Naive B cell (primary cell): ENCODE measurements around the gene NKX6-2. TPM values are rescaled to one million over a fixed set of nuclear protein-coding genes. Genes with fewer than 3 reads are reported as not detected.

ENCODE experiments used
- ATAC-seq, 2 donors: fragments of 150-1000 bp; cut with Tn5 transposase; 2 replicates each; pipeline ENCODE4 v1.10.0; 2021; ENCODE audit warnings: low read depth in 2 of 2, mild to moderate bottlenecking in 2 of 2, moderate library complexity in 2 of 2
- DNase-seq: peaks from one replicate; pipeline ENCODE4 v3.0.0; 2022
- H3K27ac Mint-ChIP-seq, 6 donors: one replicate each; pipeline ENCODE4 v1.8.0; 2020 to 2022; ENCODE audit warnings: mild to moderate bottlenecking in 6 of 6, mixed read lengths in 6 of 6, moderate library complexity in 5 of 6, inconsistent platforms in 2 of 6
- H3K27me3 Mint-ChIP-seq, 3 donors: one replicate each; pipeline ENCODE4 v1.8.0; 2021 to 2022; ENCODE audit warnings: mixed read lengths in 3 of 3, mild to moderate bottlenecking in 1 of 3
- H3K36me3 Mint-ChIP-seq, 2 donors: one replicate each; pipeline ENCODE4 v1.8.0; 2020 to 2022; ENCODE audit warnings: mixed read lengths in 2 of 2, inconsistent platforms in 1 of 2, mild to moderate bottlenecking in 1 of 2
- H3K4me1 Mint-ChIP-seq, 3 donors: one replicate each; pipeline ENCODE4 v1.8.0; 2020 to 2022; ENCODE audit warnings: mixed read lengths in 3 of 3, inconsistent platforms in 1 of 3, mild to moderate bottlenecking in 1 of 3, moderate library complexity in 1 of 3
- H3K4me3 Mint-ChIP-seq, 8 donors: one replicate each; pipeline ENCODE4 v1.8.0; 2020 to 2022; ENCODE audit warnings: mild to moderate bottlenecking in 8 of 8, mixed read lengths in 8 of 8, moderate library complexity in 8 of 8, inconsistent platforms in 2 of 8
- H3K9me3 Mint-ChIP-seq, 7 donors: one replicate each; pipeline ENCODE4 v1.8.0; 2020 to 2022; ENCODE audit warnings: mixed read lengths in 7 of 7, mild to moderate bottlenecking in 5 of 7, inconsistent platforms in 2 of 7, moderate library complexity in 1 of 7
- polyA plus RNA-seq, 6 donors: library from polyadenylated mRNA; unstranded; fragments of 300-500 nt; fragmentation: Illumina TruSeq; gene quantifications; one replicate each; pipeline ENCODE4 v1.2.3, GENCODE V29; 2021; ENCODE audit warnings: low read depth in 6 of 6

Gene NKX6-2
- polyA plus RNA-seq, 6 donors from 2014 or later, result 1.6 TPM; not detected in 4

GRCh38 chr10:132788831-132789219 lies 2.9 kb upstream of the NKX6-2 start:
- ATAC-seq, result no peak
- no peaks in the 10 kb centered on the region for H3K36me3 Mint-ChIP-seq
- H3K4me3 Mint-ChIP-seq, result no peak overlapping the region
- no peak overlapping the region for H3K27ac Mint-ChIP-seq
- H3K27me3 Mint-ChIP-seq, result peaks cover 0 to 31% (median under 1%) of the 10 kb centered on the region in 3 donors
- H3K9me3 Mint-ChIP-seq, result no peaks in the 10 kb centered on the region
- H3K4me1 Mint-ChIP-seq, result peaks cover 0 to under 1% (median 0%) of the 10 kb centered on the region in 3 donors
- DNase-seq, result no peak

DNA sequence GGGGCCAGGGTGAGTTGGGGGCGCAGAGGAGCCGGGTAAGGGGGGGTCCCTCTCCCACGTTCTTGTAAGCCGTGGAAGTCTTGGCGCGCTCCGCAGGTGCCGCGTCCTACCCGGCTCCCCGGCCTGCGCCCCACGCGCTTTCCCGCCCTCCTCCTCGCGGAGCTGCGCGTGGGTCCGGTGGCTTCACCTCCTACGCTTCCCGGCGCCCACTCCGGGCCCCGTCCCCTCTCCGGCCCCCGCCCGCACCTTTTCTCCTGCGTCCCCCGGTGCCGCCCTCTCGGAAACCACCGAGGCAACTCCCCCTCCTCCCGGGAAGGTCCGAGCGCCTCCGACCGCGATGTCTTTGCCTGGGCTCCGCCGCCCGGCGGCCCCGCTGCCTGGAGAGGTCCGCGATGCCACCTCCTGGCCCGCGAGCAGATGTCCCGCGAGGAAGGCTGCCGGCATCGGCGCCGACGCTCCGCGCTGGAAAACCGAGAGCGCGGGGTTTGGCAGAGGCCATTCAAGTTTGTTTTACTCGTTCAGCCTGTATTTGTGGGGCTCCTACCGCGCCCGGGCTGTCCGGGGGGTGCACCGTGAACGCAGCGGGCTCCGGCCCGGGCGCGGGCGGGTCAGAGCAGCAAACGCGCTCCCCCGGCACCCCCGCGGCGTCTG lies 2.4 kb upstream of the NKX6-2 start:
- H3K27me3 Mint-ChIP-seq, result peaks cover 0 to 34% (median 4%) of the 10 kb centered on the region in 3 donors
- DNase-seq, result no peak
- no peak for ATAC-seq
- peaks cover 1 to 2% of the 10 kb centered on the region in 2 donors for H3K36me3 Mint-ChIP-seq
- peak overlapping the region in 4 of 8 donors; percentile 26 to 65 (median 42) for H3K4me3 Mint-ChIP-seq
- peaks cover 0 to 6% (median 0%) of the 10 kb centered on the region in 3 donors for H3K4me1 Mint-ChIP-seq
- peak overlapping the region in 1 of 6 donors; percentile 51 for H3K27ac Mint-ChIP-seq
- H3K9me3 Mint-ChIP-seq, result no peaks in the 10 kb centered on the region

GRCh38 chr10:132787495-132788179 lies 1.7 kb upstream of the NKX6-2 start:
- Mint-ChIP-seq H3K9me3 (peaks cover 0 to 2% (median 0%) of the 10 kb centered on the region in 7 donors), H3K4me3 (peak overlapping the region in 1 of 8 donors; percentile 65), H3K4me1 (peaks cover 0 to 7% (median 0%) of the 10 kb centered on the region in 3 donors), H3K27me3 (peaks cover 0 to 34% (median 11%) of the 10 kb centered on the region in 3 donors), H3K36me3 (peaks cover 7 to 9% of the 10 kb centered on the region in 2 donors), H3K27ac (peak overlapping the region in 1 of 6 donors; percentile 51)
- DNase-seq, result no peak
- ATAC-seq, result no peak

DNA sequence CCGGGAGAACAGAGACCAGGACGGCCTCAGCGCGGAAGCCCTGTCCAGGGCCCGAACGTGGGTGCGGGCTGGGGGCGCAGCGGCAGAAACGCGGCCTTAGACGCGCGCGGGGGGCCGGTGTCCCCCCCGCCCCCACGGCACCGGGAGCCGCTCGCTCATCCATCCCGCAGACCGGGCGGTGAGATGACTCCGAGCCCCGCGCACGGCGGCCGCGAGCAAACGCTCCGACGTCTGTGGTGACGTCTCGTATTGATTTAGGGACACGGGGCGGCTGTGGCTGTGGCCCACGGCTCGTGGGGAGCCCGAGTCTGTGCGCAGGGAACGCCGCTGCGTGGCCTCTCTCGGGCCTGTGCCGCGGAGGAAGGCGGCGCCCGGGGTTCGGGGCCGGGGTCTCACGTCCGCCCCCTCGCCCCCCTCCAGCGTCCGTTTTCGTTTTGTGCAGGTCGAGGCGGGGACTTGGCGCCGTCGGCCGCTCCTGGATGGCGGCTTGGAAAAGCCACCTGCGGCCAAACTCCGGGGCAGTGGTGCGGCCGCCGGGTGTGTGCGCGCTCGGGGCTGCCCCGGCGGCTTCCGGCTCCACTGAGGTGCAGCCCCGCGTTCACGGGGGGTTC lies 1.0 kb upstream of the NKX6-2 start:
- Mint-ChIP-seq H3K4me3 (no peak overlapping the region), H3K9me3 (peaks cover 0 to 3% (median 0%) of the 10 kb centered on the region in 7 donors), H3K27ac (no peak overlapping the region), H3K27me3 (peaks cover 0 to 35% (median 12%) of the 10 kb centered on the region in 3 donors), H3K4me1 (peaks cover 0 to 7% (median 0%) of the 10 kb centered on the region in 3 donors), H3K36me3 (peaks cover 8 to 11% of the 10 kb centered on the region in 2 donors)
- DNase-seq, result no peak
- peak in 1 of 2 donors; percentile 23 for ATAC-seq

DNA sequence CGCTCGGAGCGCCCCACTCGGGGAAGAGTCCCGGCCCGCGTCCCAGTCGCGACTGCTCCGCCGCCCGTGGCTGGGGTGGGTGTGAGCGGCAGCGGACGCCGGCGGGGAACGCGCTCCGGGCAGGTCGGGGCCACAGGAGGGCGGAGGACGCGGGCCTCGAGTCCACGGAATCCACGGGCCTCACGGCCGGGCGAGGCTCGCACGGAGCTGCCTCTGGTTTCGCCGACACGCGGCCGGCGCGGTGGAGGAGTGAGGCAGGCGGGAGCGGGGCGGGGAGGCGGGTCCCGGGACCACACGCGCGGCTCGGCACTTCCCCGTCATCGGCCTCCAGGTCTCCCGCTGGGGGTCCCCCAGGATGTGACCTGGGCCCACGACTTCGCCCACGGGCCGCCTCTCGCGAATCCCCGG lies 533 bp upstream of the NKX6-2 start:
- ATAC-seq, result no peak
- peaks cover 0 to 3% (median 0%) of the 10 kb centered on the region in 7 donors for H3K9me3 Mint-ChIP-seq
- peaks cover 13 to 16% of the 10 kb centered on the region in 2 donors for H3K36me3 Mint-ChIP-seq
- H3K4me1 Mint-ChIP-seq, result peaks cover 0 to 7% (median 0%) of the 10 kb centered on the region in 3 donors
- H3K27me3 Mint-ChIP-seq, result peaks cover 0 to 35% (median 12%) of the 10 kb centered on the region in 3 donors
- H3K4me3 Mint-ChIP-seq, result no peak overlapping the region
- no peak for DNase-seq
- H3K27ac Mint-ChIP-seq, result peak overlapping the region in 1 of 6 donors; percentile 88

DNA sequence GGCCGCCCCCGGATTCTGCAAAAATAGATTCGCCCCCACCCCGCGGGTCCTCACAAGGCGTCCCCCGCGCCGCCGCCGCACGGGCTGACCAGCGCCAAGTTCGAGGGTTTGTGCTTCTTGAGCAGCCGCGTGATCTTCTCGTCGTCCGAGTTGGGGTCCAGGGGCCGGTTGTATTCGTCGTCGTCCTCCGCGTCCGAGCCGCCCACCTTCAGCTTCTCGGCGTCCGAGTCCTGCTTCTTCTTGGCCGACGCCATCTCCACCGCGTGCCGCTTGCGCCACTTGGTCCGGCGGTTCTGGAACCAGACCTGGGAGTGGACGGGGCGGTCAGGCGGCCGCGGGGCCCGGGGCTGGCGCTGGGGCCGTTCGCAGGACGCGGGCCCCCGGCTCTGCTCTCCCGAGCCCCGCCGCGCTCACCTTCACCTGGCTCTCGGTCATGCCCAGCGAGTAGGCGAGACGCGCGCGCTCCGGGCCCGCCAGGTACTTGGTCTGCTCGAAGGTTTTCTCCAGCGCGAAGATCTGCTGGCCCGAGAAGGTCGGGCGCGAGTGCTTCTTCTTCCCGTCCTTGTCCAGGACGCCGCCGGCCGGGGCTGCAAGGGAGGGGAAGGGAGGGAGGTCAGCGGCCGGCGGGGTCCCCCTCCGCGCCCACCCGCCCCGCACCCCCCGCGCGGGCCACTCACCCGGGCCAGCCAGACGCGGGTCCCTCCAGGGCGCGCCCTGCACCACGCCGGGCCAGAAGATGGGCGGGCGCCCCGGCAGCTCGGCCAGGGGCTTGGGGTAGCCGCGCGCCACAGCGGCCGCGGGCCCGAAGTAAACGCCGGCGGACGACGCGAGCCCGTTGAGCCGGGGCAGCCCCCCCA lies 853 bp downstream of the NKX6-2 start:
- H3K27ac Mint-ChIP-seq, result no peak overlapping the region
- H3K9me3 Mint-ChIP-seq, result peaks cover 0 to 3% (median 0%) of the 10 kb centered on the region in 7 donors
- DNase-seq, result no peak

DNA sequence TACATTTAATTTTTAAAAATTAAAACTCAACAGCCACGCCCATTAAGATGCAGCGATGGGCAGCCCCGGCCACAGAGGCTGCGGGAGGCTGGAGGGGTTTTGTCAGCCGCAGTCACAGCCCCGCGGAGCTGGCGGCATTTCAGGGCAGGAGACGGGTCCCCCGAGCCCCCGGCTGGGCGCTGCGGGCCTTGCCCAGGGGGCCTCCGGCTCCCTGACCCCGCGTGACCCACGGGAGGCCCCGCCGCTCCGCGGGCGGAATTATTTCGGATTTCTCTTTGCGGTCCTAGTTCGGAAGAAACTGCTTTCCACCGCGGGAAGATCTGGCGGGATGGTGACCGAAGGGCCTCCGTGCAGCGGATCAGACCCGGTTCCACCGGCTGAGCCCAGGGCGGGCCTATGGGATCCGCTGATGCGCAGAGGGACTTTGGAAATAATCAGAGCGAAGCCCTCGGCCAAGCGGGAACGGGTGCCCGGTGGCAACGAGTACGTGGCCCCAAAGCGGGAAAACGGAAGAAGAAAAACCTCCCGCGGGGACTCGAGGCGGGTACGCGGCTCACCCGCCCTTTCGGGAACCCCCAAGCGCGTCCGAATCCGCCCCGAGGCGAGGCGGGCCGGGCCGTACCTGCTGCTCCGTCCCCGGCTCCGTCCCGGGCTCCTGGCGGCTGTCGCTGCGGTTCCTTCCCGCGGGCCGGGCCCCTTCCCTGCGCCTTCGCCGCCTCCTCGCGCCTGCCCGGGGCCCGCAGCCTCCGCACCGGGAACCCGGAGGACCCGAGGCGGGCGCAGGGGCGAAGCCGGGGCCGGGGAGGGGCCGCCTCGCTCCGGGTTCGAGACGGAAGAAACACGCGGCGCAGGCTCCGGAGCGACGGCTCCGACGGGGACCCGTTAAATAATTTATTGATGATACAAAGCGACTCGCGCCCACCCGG lies 1.7 kb downstream of the NKX6-2 start:
- H3K27ac Mint-ChIP-seq, result peak overlapping the region in 1 of 6 donors; percentile 78
- H3K27me3 Mint-ChIP-seq, result peaks cover 0 to 16% (median 12%) of the 10 kb centered on the region in 3 donors
- H3K4me1 Mint-ChIP-seq, result peaks cover 0 to 7% (median 0%) of the 10 kb centered on the region in 3 donors
- H3K4me3 Mint-ChIP-seq, result peak overlapping the region; percentile 26 to 74 (median 42)
- ATAC-seq (peak in 1 of 2 donors; percentile 25), DNase-seq (no peak)
- H3K9me3 Mint-ChIP-seq, result peaks cover 0 to 3% (median 0%) of the 10 kb centered on the region in 7 donors
- peaks cover 22% of the 10 kb centered on the region in 2 donors for H3K36me3 Mint-ChIP-seq

More for the DNA sequence above, 853 bp downstream of the NKX6-2 start:
- H3K36me3 Mint-ChIP-seq, result peaks cover 17 to 19% of the 10 kb centered on the region in 2 donors
- peaks cover 0 to 22% (median 12%) of the 10 kb centered on the region in 3 donors for H3K27me3 Mint-ChIP-seq
- peak overlapping the region in 2 of 8 donors; percentile 26 to 39 for H3K4me3 Mint-ChIP-seq
- H3K4me1 Mint-ChIP-seq, result peaks cover 0 to 7% (median 0%) of the 10 kb centered on the region in 3 donors
- no peak for ATAC-seq

- peak overlapping the region; percentile 5 to 74 (median 48) for H3K4me3 Mint-ChIP-seq
- no peak for DNase-seq
- H3K36me3 Mint-ChIP-seq, result peaks cover 22% of the 10 kb centered on the region in 2 donors
- H3K4me1 Mint-ChIP-seq, result peaks cover 0 to 7% (median 0%) of the 10 kb centered on the region in 3 donors
- peaks cover 0 to 3% (median 0%) of the 10 kb centered on the region in 7 donors for H3K9me3 Mint-ChIP-seq
- H3K27ac Mint-ChIP-seq, result peak overlapping the region in 2 of 6 donors; percentile 49 to 83
- ATAC-seq, result no peak
- peaks cover 0 to 16% (median 12%) of the 10 kb centered on the region in 3 donors for H3K27me3 Mint-ChIP-seq
Measured at GRCh38 chr10:132783165-132783939, 2.6 kb downstream of the NKX6-2 start.

DNA sequence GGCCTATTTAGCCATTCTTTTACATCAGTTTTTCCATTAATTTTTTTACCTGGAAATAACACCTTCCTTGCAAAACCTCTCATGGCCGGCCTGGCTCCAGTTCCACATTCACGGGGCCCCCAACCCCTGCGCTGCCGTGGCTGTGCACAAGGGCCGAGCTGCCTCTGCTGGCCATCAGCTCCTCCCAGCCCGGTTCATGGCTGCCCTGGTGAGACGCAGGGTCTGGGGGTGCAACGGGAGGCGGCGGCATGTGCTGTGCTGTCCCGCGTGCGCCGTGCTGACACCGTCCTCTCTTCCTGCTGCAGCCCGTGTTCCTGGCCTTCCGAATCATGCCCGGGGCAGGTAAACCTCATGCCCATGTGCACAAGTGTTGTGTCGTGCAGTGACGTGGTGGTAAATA lies 4.4 kb downstream of the NKX6-2 start:
- Mint-ChIP-seq H3K4me3 (no peak overlapping the region), H3K36me3 (peaks cover 22% of the 10 kb centered on the region in 2 donors), H3K4me1 (peaks cover 0 to 7% (median 0%) of the 10 kb centered on the region in 3 donors), H3K9me3 (peaks cover 0 to 3% (median 0%) of the 10 kb centered on the region in 7 donors), H3K27me3 (peaks cover 0 to 16% (median 12%) of the 10 kb centered on the region in 3 donors), H3K27ac (no peak overlapping the region)
- ATAC-seq (no peak), DNase-seq (no peak)

GRCh38 chr10:132780356-132780755 lies 5.6 kb downstream of the NKX6-2 start:
- DNase-seq, result no peak

More at GRCh38 chr10:132780356-132780755, 5.6 kb downstream of the NKX6-2 start:
- H3K36me3 Mint-ChIP-seq, result peaks cover 22% of the 10 kb centered on the region in 2 donors
- H3K4me3 Mint-ChIP-seq, result no peak overlapping the region
- ATAC-seq, result no peak
- peaks cover 0 to 7% (median 0%) of the 10 kb centered on the region in 3 donors for H3K4me1 Mint-ChIP-seq
- no peak overlapping the region for H3K27ac Mint-ChIP-seq
- peaks cover 0 to 16% (median 12%) of the 10 kb centered on the region in 3 donors for H3K27me3 Mint-ChIP-seq
- peaks cover 0 to 3% (median 0%) of the 10 kb centered on the region in 7 donors for H3K9me3 Mint-ChIP-seq
